H1 (cell line): ENCODE measurements around the gene AP2A2. TPM values are rescaled to one million over a fixed set of nuclear protein-coding genes. Genes with fewer than 3 reads are reported as not detected.

Source experiments
- CTBP2 ChIP-seq: IDR thresholded peaks from 2 replicates; pipeline ENCODE4 v1.7.0; 2011; ENCODE audit warnings: borderline replicate concordance, mild to moderate bottlenecking, moderate library complexity, mixed read lengths, low read length; ENCODE audit not compliant: insufficient read depth, insufficient read length
- HDAC2 ChIP-seq, 2 experiments: fragments of 300-600 bp in 1 of 2; sonication (generic) in 1 of 2; IDR thresholded peaks; 2 replicates each; pipeline ENCODE4 v1.6.1; 2011 to 2012; ENCODE audit warnings: low read depth in 2 of 2, low read length in 2 of 2, mild to moderate bottlenecking in 2 of 2, moderate library complexity in 2 of 2, borderline replicate concordance in 1 of 2, inconsistent platforms in 1 of 2
- KDM4A ChIP-seq: IDR thresholded peaks from one replicate; pipeline ENCODE4 v1.7.1; 2012; ENCODE audit warnings: low read depth, mild to moderate bottlenecking, moderate library complexity, low read length, inconsistent platforms; ENCODE audit not compliant: severe bottlenecking
- NANOG ChIP-seq: IDR thresholded peaks from 2 replicates; pipeline ENCODE4 v1.6.1; 2011; ENCODE audit warnings: low read length, low read depth, mild to moderate bottlenecking, inconsistent platforms; ENCODE audit not compliant: insufficient read depth, poor library complexity, severe bottlenecking
- NRF1 ChIP-seq: IDR thresholded peaks from 2 replicates; pipeline ENCODE4 v1.6.1; 2011; ENCODE audit warnings: mild to moderate bottlenecking, low read depth, low read length, improper control_type of control experiment
- SIN3A ChIP-seq, 2 experiments: IDR thresholded peaks in 1 of 2; conservative IDR thresholded peaks in 1 of 2; 2 replicates each; pipeline ENCODE4 v1.6.1; 2011 to 2012; ENCODE audit warnings: low read length in 2 of 2, improper control_type of control experiment in 1 of 2, low read depth in 1 of 2, mild to moderate bottlenecking in 1 of 2
- YY1 ChIP-seq: IDR thresholded peaks from 2 replicates; pipeline ENCODE4 v1.6.1; 2011; ENCODE audit warnings: low read depth, mild to moderate bottlenecking, low read length
- ZNF274 ChIP-seq: IDR thresholded peaks from 2 replicates; pipeline ENCODE4 v1.7.0; 2012; ENCODE audit warnings: low read length, borderline replicate concordance; ENCODE audit errors: extremely low read depth
- polyA plus RNA-seq, 7 experiments: library from polyadenylated mRNA; depleted of rRNA in 3 of 7; stranded (reverse) in 5 of 7; unstranded in 2 of 7; fragments of >200 nt in 5 of 7; fragments of 200-250 nt in 2 of 7; gene quantifications; 1 replicate in 5 of 7; 2 replicates in 1 of 7; 4 replicates in 1 of 7; pipeline versions ENCODE4 v1.2.1 to v1.2.3, GENCODE V29; 2011 to 2013; ENCODE audit warnings: missing spikeins in 2 of 7, mixed read lengths in 2 of 7
- total RNA-seq: library from RNA; stranded (reverse); fragmentation: NEBNext Ultra II Directional; extraction: Animal tissue kit (Norgen Biotek cat#: 25700); gene quantifications from 2 replicates; pipeline ENCODE4 v1.2.1, GENCODE V29; 2021
- TF ChIP-seq, protein P1 (sequence below), 3 experiments: IDR thresholded peaks; 1 replicate in 2 of 3; 2 replicates in 1 of 3; pipeline versions ENCODE4 v1.5.1 to v1.6.1; 2011; ENCODE audit warnings: low read length in 3 of 3, mild to moderate bottlenecking in 3 of 3, inconsistent platforms in 2 of 3, low read depth in 1 of 3, moderate library complexity in 1 of 3; ENCODE audit not compliant: insufficient read depth in 1 of 3; ENCODE audit errors: control extremely low read depth in 1 of 3

The AP2A2 gene
- total and polyA plus RNA-seq, 2 of the 8 experiments (the other 6 are each of a cell fraction or from before 2014, with no cell fraction given), result 50.0 to 65.0 TPM

DNA sequence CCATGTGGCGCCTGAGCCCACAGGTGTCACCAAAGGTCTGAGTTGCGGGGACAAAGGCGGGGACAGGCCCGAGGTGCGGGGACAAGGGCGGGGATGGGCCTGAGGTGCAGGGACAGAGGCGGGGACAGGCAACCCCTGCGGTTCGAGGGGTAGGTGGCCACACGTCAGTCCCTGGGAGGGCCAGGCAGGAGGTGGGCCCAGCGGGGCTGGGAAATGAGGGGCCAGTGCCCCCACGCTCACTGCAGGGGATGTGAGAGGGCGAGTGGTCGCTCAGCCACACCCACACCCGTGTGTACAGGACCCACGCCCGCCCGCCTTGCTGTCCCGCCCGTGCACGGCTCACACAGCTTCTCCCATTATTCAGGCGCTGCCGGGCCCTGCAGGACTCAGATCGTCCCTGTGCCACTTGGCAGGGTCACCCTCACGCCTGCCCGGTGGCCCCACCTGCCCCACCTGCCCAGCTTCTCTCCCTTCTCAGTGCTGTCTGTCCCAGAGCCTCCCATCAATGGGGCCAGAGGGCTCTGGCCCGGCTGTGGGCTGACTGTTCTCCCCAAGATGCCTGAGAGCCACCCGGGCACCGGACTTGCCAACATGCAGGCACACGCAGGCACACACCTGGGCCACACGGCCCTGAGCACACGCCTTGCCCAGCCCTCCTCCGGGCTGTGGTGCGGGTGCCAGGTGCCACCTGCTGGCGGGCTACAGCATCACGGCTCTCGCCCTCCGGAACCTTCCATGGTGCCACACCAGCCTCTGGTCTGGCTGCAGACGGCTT is 125.1 kb downstream of the AP2A2 start (continued):
- TF ChIP-seq, protein P1, sequence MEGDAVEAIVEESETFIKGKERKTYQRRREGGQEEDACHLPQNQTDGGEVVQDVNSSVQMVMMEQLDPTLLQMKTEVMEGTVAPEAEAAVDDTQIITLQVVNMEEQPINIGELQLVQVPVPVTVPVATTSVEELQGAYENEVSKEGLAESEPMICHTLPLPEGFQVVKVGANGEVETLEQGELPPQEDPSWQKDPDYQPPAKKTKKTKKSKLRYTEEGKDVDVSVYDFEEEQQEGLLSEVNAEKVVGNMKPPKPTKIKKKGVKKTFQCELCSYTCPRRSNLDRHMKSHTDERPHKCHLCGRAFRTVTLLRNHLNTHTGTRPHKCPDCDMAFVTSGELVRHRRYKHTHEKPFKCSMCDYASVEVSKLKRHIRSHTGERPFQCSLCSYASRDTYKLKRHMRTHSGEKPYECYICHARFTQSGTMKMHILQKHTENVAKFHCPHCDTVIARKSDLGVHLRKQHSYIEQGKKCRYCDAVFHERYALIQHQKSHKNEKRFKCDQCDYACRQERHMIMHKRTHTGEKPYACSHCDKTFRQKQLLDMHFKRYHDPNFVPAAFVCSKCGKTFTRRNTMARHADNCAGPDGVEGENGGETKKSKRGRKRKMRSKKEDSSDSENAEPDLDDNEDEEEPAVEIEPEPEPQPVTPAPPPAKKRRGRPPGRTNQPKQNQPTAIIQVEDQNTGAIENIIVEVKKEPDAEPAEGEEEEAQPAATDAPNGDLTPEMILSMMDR (IDR thresholded peaks at IDR 0.05; ENCODE audit: control extremely low read depth in 1 of 3, insufficient read depth in 1 of 3, low read depth in 1 of 3, low read length in 3 of 3), result peak; percentile 94 to 98 (median 97)
- TF ChIP-seq CTBP2 (peak; percentile 12), HDAC2 (IDR thresholded peaks at IDR 0.05; ENCODE audit: borderline replicate concordance in 1 of 2, low read depth in 2 of 2, low read length in 2 of 2) (peak in 1 of 2 experiments; percentile 58; a peak in 1 of 4 replicates), NRF1 (no peak), YY1 (0 out of 2 replicates have a peak, but pooled peaks have one; percentile 26), KDM4A (no peak), NANOG (no peak), SIN3A (conservative IDR thresholded peaks at IDR 0.05 in 1 of 2, IDR thresholded peaks at IDR 0.05 in 1 of 2; ENCODE audit: low read depth in 1 of 2, low read length in 2 of 2) (0 out of 4 replicates have a peak, but pooled peaks of 1 of the 2 experiments have one; percentile 36), ZNF274 (no peak)
